GM15510 (cell line): ENCODE results near the gene NECTIN4.

Experiments used
- POLR2A ChIP-seq: IDR thresholded peaks from 3 replicates; pipeline ENCODE4 v1.6.1; 2011; ENCODE audit warnings: borderline replicate concordance; ENCODE audit not compliant: insufficient read length; ENCODE audit errors: extremely low read depth

Gene NECTIN4

DNA sequence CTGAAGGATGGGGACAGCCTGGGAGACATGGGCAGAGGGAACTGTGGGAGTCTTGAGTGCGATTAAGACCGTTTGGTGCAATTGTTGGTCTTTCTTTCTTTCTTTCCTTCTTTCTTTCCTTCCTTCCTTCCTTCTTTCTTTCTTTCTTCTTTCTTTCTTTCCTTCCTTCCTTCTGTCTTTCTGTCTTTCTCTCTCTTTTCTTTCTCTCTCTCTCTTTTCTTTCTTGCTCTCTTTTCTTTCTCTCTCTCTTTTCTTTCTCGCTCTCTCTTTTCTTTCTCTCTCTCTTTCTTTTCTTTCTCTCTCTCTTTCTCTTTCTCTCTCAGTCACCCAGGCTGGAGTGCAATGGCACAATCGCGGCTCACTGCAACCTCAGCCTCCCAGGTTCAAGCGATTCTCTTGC, 5.9 kb upstream of the NECTIN4 start:
- no peak for TF ChIP-seq POLR2A

DNA sequence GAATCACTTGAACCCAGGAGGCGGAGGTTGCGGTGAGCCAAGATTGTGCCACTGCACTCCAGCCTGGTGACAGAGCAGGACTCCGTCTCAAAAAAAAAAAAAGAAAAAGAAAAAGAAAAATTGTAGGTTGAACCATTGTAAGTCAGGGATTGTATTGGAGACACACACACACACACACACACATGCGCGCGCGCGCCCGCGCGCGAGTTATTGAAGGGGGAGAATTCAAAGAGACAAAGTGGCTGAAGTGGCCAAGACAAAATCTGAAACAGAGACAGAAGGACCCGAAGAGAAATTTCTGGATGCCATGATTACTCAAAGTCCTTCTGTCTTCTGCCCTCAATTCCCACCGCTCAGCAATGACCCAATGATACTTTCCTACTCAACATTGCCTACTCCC, 5.1 kb upstream of the NECTIN4 start:
- no peak for TF ChIP-seq POLR2A

DNA sequence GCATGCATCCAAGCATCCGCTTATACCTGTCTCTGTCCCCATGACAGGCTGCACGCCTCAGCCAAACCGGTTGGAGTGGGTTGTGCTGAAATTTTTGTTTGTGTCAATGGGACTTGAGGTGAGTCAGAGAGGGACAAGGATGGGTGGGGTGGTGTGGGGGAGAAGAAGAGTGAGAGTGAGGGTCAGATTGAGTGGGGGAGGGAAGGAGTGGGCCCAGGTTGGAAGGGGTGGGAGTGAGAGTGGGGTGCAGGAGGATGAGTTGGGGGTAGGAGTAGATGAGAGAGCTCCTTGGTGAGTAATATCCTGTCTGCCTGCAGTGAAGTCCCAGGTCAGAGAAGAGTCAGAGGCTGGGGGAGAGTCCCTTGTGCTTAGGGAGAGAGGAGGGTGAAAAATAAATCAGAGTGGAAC, 3.3 kb upstream of the NECTIN4 start:
- no peak for TF ChIP-seq POLR2A

GRCh38 chr1:161091796-161092507, 2.6 kb upstream of the NECTIN4 start:
- TF ChIP-seq POLR2A, result no peak

GRCh38 chr1:161091093-161091492, 1.7 kb upstream of the NECTIN4 start:
- TF ChIP-seq POLR2A, result no peak

- TF ChIP-seq POLR2A, result no peak
Observed at GRCh38 chr1:161090617-161091016, 1.3 kb upstream of the NECTIN4 start.

GRCh38 chr1:161089938-161090337, 580 bp upstream of the NECTIN4 start:
- no peak for TF ChIP-seq POLR2A

- no peak for TF ChIP-seq POLR2A
Observed at GRCh38 chr1:161088587-161089110, 709 bp downstream of the NECTIN4 start.

DNA sequence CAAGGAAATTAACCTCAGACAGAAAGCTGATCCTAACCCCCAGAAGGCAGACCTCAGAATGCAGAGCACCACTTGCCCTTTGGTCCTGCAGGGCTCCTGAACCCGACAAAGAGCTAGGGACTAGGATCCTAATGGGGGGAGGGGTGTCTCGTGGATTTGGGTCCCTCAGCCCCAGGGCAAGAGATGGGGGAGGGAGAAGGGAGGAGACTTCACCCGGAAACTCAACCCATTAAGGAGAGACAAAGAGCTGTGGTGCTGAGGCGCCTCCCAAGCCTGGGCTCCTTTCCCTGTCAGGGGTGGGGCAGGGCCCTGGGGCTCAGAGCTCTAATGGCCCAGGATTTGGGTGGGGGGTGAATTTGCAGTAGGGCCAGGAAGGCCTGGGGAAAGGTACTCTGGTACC, 2.9 kb downstream of the NECTIN4 start:
- TF ChIP-seq POLR2A, result no peak

DNA sequence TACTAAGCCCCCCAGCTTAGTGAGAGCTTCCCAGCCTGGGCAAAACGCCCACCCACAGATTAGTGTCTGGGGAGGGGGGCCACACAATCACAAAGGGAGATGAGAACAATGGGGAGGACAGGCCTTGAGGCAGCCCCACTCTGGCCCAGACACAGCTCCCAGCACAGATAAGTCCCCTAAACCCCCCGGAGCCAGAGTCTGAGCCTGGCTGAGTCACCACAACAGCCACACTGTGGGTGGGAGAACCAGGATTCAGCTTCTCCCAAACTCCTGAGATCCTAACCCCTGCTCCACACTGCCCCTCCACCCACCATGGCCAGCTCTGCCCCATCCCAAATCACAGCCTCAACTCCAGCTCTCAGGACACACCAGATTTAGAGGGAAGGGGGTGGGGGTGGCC, 4.2 kb downstream of the NECTIN4 start:
- TF ChIP-seq POLR2A, result no peak

- no peak for TF ChIP-seq POLR2A
Observed at GRCh38 chr1:161084597-161084988, 4.8 kb downstream of the NECTIN4 start.

DNA sequence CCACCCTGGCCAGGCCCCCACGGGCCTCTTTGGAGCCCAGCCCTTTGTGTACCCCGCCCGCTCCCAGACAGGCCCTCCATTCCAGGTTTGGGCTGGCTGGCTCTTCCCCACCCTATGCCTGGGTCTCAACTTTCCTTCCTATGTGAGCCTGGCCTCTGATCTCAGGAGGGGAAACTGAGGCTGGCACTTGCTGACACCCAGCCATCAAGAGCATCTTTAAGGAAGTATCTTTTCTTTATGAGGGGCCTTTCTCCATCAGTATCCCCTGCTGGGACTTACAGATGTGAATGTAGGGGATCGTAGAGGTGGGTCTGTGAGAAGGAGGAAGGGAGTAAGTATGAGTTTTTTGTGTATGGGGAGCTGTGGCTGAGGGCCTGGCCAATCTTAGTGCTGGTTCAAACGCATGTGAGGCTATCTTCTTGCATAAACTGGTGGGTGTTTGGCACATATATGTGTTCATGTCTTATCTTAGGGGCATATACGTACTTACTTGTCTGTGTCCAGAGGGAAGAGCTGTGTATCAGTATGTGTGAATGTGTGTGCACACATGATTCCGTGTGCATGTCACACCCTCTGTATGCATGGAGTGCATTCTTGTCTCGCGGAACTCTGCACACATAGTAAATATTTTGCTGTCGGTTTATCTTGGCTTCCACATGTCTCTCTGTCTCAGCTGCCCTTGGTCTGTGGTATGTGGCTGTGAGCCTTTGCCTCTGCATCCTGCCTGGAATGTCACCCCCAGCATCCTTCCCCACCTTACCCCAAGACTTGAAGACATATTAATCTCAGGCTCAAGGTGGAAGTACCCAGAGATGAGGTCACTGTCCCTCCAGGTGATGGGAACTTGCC, 5.4 kb downstream of the NECTIN4 start:
- TF ChIP-seq POLR2A, result no peak

DNA sequence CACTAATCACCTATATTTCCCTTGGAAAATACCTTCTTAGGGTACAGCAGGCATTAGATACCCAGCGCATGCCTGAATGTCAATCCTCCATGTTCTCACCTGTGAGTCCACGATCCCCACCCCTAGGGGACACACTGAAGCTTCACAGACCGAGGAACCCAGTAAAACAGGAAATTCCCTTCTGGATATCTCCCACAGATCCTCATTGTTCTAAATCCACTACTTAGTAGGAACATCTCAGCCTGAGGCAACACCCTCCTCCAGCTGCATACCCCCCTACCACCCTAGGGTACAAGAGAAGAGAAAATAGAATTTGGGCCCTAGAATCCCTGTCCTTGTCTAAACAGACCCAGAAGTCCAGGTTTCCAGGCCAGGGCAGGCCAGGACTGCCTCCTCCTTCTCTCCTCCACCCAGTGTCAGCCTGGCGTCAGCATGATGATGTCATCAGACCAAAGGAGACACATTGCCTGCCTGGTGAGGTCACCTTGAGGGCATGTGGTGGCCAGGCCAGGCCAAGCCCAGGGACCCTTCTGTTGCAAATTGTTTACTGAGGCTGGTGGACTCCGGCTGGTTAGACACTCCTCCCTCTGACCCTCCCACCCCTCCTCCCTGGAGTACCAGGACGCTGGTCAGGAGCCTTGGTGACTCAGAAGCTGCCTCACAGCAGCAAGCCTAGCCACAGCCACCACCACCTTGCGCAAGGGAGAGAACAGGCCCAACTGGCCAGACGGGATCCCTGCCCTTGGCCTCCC, 6.2 kb downstream of the NECTIN4 start:
- TF ChIP-seq POLR2A, result no peak

GRCh38 chr1:161082483-161082882, 6.9 kb downstream of the NECTIN4 start:
- no peak for TF ChIP-seq POLR2A

DNA sequence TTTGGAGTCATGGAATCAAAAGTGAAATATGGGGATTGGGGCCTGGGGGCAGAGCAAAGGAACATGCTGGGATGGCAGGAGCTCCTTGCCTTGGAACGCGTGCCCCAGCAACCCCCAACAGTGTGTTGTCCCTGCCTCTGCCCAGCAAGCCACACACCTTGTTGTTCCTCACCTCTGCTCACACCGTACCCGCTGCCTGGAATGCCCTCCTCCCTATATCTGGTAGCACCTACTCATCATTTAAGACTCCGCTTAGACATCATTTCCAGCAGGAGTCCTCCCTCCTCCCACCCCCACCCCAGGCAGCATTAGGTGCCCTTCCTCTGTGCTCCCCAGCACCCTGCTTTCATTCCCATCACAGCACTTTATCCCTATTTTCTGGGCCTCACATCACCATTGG, 7.8 kb downstream of the NECTIN4 start:
- TF ChIP-seq POLR2A, result no peak
